Caco-2 (cell line): Measurements from ENCODE around the gene CDC42SE1. TPM values are rescaled to one million over a fixed set of nuclear protein-coding genes. Genes with fewer than 3 reads are reported as not detected.

Experiments used
- BruUV-seq: library from RNA; stranded (reverse); fragments of 400-500 nt; replicated peaks from 2 replicates; lab custom pipeline; 2021; lab: Mats Ljungman, UMichigan
- CTCF ChIA-PET: fragments of 300-600 bp; sonication (Branson Sonifier 250); formaldehyde crosslinking; loops from one replicate; lab custom pipeline; 2022; ENCODE audit warnings: antibody characterized with exemption; lab: Charles Lee
- POLR2A ChIA-PET: fragments of 300-600 bp; sonication (Branson Sonifier 250); formaldehyde crosslinking; loops from one replicate; lab custom pipeline; 2022; ENCODE audit warnings: antibody characterized with exemption; lab: Charles Lee
- DNase-seq, 2 experiments: peaks; one replicate each; pipeline versions ENCODE4 v3.0.0 to v3.0.0-alpha.2; 2020 to 2022
- H3K27me3 ChIP-seq: replicated peaks from 2 replicates; pipeline ENCODE4 v1.6.0; 2011; ENCODE audit warnings: low read length; ENCODE audit not compliant: control insufficient read depth, insufficient read depth
- H3K36me3 ChIP-seq: 2 replicates; pipeline ENCODE4 v1.5.1; 2011; ENCODE audit warnings: low read length; ENCODE audit not compliant: control insufficient read depth, insufficient read depth
- H3K4me1 ChIP-seq: fragments of 250-450 bp; sonication (Bioruptor Pico); 2 replicates; pipeline ENCODE4 v1.5.1; 2020; ENCODE audit warnings: mild to moderate bottlenecking
- H3K4me3 ChIP-seq: 2 replicates; pipeline ENCODE4 v1.5.1; 2011; ENCODE audit warnings: low read depth, mild to moderate bottlenecking, control low read depth, low read length
- H3K9me3 ChIP-seq: fragments of 250-450 bp; sonication (Bioruptor Pico); 2 replicates; pipeline ENCODE4 v1.5.1; 2020; ENCODE audit warnings: mild to moderate bottlenecking, moderate library complexity
- H3K27ac Mint-ChIP-seq: one replicate; pipeline ENCODE4 v1.8.0; 2022; ENCODE audit warnings: mixed read lengths; ENCODE audit not compliant: unreplicated experiment
- H3K27me3 Mint-ChIP-seq: one replicate; pipeline ENCODE4 v1.8.0; 2022; ENCODE audit warnings: mixed read lengths; ENCODE audit not compliant: insufficient read depth, unreplicated experiment
- H3K36me3 Mint-ChIP-seq: one replicate; pipeline ENCODE4 v1.8.0; 2022; ENCODE audit warnings: mild to moderate bottlenecking, mixed read lengths; ENCODE audit not compliant: insufficient read depth, unreplicated experiment
- H3K4me1 Mint-ChIP-seq: one replicate; pipeline ENCODE4 v1.8.0; 2022; ENCODE audit warnings: low read depth, mixed read lengths; ENCODE audit not compliant: unreplicated experiment
- H3K4me3 Mint-ChIP-seq: one replicate; pipeline ENCODE4 v1.8.0; 2022; ENCODE audit warnings: mild to moderate bottlenecking, moderate library complexity, mixed read lengths; ENCODE audit not compliant: unreplicated experiment
- H3K9me3 Mint-ChIP-seq: one replicate; pipeline ENCODE4 v1.8.0; 2022; ENCODE audit warnings: mixed read lengths; ENCODE audit not compliant: unreplicated experiment
- intact Hi-C: fragments of 100-400 bp; cut with micrococcal nuclease; formaldehyde crosslinking; loops from one replicate; pipeline ENCODE4 v1.10.0; 2022; ENCODE audit not compliant: unreplicated experiment
- total RNA-seq: library from RNA; stranded (reverse); gene quantifications from 2 replicates; pipeline ENCODE4 v1.2.3, GENCODE V29; 2022
- TF ChIP-seq, protein P1 (sequence below), 2 experiments: fragments of 200-600 bp in 1 of 2; IDR thresholded peaks; 1 replicate in 1 of 2; 2 replicates in 1 of 2; pipeline versions ENCODE4 v1.5.1 to v1.8.0; 2011 to 2022; ENCODE audit warnings: antibody characterized with exemption in 1 of 2, control low read depth in 1 of 2, inconsistent platforms in 1 of 2, low read depth in 1 of 2, low read length in 1 of 2, mild to moderate bottlenecking in 1 of 2, moderate library complexity in 1 of 2; ENCODE audit not compliant: insufficient read depth in 1 of 2, severe bottlenecking in 1 of 2, unreplicated experiment in 1 of 2

The CDC42SE1 gene
- total RNA-seq, 1 experiment from 2014 or later, result 59.4 TPM

DNA sequence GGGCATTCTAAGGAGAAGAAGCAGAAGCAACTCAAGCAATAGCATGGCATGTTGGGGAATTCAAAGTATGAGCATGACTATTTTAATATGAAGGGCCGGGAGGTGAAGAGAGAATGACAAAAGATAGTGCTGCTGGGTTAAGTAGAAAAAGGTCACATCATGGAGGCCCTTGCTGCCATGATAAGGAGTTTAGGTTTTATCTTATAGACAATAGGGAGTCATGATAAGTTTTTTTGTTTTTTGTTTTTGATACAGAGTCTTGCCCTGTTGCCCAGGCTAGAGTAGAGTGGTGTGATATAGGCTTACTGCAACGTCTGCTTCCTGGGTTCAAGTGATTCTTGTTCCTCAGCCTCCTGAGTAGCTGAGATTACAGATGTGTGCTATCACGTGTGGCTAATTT lies 19.9 kb downstream of the CDC42SE1 start:
- DNase-seq, result no peak
- H3K4me3 Mint-ChIP-seq, result no peak overlapping the region
- H3K27me3 Mint-ChIP-seq, result no peaks in the 10 kb centered on the region
- CTCF ChIA-PET, result interaction anchor here (1.3 kb wide), 1 partner anchor 8 kb away, joined by 3 read pairs; the partner anchor contains the start of gene C1orf56
- intact Hi-C loops, result no loop called here
- H3K9me3 Mint-ChIP-seq, result no peaks in the 10 kb centered on the region
- no peaks in the 10 kb centered on the region for H3K4me1 Mint-ChIP-seq
- POLR2A ChIA-PET, result no interaction called here
- no peak overlapping the region for H3K27ac Mint-ChIP-seq
- TF ChIP-seq, protein P1, sequence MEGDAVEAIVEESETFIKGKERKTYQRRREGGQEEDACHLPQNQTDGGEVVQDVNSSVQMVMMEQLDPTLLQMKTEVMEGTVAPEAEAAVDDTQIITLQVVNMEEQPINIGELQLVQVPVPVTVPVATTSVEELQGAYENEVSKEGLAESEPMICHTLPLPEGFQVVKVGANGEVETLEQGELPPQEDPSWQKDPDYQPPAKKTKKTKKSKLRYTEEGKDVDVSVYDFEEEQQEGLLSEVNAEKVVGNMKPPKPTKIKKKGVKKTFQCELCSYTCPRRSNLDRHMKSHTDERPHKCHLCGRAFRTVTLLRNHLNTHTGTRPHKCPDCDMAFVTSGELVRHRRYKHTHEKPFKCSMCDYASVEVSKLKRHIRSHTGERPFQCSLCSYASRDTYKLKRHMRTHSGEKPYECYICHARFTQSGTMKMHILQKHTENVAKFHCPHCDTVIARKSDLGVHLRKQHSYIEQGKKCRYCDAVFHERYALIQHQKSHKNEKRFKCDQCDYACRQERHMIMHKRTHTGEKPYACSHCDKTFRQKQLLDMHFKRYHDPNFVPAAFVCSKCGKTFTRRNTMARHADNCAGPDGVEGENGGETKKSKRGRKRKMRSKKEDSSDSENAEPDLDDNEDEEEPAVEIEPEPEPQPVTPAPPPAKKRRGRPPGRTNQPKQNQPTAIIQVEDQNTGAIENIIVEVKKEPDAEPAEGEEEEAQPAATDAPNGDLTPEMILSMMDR (IDR thresholded peaks at IDR 0.05; ENCODE audit: insufficient read depth in 1 of 2, low read depth in 1 of 2, low read length in 1 of 2, severe bottlenecking in 1 of 2, unreplicated experiment in 1 of 2), result no peak
- BruUV-seq, result no TSS peak
- H3K36me3 Mint-ChIP-seq, result peaks cover 6% of the 10 kb centered on the region
- Histone ChIP-seq H3K36me3 (no peaks in the 10 kb centered on the region), H3K4me1 (no peaks in the 10 kb centered on the region), H3K27me3 (no peaks in the 10 kb centered on the region), H3K9me3 (no peaks in the 10 kb centered on the region), H3K4me3 (no peak overlapping the region)

DNA sequence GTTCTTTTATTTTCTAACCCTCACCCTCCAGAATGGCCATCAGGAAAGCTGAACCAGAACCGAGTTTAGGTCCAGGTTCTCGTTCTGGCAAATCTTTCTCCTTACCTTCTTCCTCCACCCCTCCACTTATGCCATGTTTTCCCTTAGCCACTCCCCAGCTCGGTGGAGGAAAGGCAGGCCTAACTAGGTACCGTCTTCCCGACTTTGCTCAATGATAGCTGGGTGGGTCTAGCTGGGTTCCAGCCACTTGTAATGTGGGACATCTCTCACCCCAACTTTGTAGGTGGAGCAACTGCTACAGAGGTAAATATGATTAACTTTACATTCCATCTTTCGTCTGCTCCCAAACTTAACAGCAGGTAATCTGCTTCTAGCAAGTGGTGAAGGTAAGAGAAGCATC lies 22.4 kb downstream of the CDC42SE1 start:
- no peak for DNase-seq
- H3K4me1 Mint-ChIP-seq, result no peaks in the 10 kb centered on the region
- no peaks in the 10 kb centered on the region for H3K27me3 Mint-ChIP-seq
- H3K9me3 Mint-ChIP-seq, result no peaks in the 10 kb centered on the region
- TF ChIP-seq, protein P1 (IDR thresholded peaks at IDR 0.05; ENCODE audit: insufficient read depth in 1 of 2, low read depth in 1 of 2, low read length in 1 of 2, severe bottlenecking in 1 of 2, unreplicated experiment in 1 of 2), result no peak
- no peaks in the 10 kb centered on the region; the same call in 1 of the 2 replicates for H3K36me3 ChIP-seq
- no peak overlapping the region for H3K4me3 Mint-ChIP-seq
- H3K4me1 ChIP-seq, result no peaks in the 10 kb centered on the region
- no peaks in the 10 kb centered on the region for H3K9me3 ChIP-seq
- H3K4me3 ChIP-seq, result no peak overlapping the region
- H3K36me3 Mint-ChIP-seq, result peaks cover 18% of the 10 kb centered on the region
- POLR2A ChIA-PET, result no interaction called here
- no peak overlapping the region for H3K27ac Mint-ChIP-seq
- no TSS peak for BruUV-seq
- CTCF ChIA-PET, result no interaction called here
- H3K27me3 ChIP-seq, result no peaks in the 10 kb centered on the region
- intact Hi-C loops, result no loop called here

DNA sequence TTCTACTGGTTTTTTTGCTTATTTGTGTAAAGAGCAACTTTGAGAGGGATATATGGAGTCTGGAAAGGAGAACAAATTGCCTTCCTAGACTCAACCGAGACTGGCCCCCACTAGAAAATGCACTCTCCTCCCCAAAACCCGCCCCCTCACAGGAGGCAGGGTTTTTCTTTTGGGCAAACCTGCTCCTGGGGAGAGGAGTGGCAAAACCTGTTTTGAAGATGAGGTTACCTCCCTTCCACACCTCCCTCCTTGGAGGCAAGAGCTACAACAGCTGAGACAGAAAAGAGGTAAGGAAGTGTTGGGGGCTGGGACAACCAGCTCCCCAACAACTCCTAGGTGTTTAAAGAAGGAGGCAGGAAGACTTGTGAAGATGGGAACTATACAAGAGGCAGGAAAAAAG lies 23.1 kb downstream of the CDC42SE1 start, which contains the start of gene BNIPL:
TSS of gene BNIPL (plus strand) at position 231 of the 400 bp plus-strand sequence. CDS start at position 371, 140 bp downstream.
- no peaks in the 10 kb centered on the region for H3K4me1 Mint-ChIP-seq
- intact Hi-C loops, result no loop called here
- BruUV-seq, result no TSS peak
- Histone ChIP-seq H3K9me3 (no peaks in the 10 kb centered on the region), H3K4me1 (no peaks in the 10 kb centered on the region), H3K27me3 (no peaks in the 10 kb centered on the region), H3K36me3 (no peaks in the 10 kb centered on the region; the same call in 1 of the 2 replicates), H3K4me3 (no peak within 1 kb of the TSS)
- H3K4me3 Mint-ChIP-seq, result no peak within 1 kb of the TSS
- CTCF ChIA-PET, result no interaction called here
- no peaks in the 10 kb centered on the region for H3K9me3 Mint-ChIP-seq
- H3K36me3 Mint-ChIP-seq, result peaks cover 21% of the 10 kb centered on the region
- DNase-seq, result no peak
- TF ChIP-seq, protein P1 (IDR thresholded peaks at IDR 0.05; ENCODE audit: insufficient read depth in 1 of 2, low read depth in 1 of 2, low read length in 1 of 2, severe bottlenecking in 1 of 2, unreplicated experiment in 1 of 2), result no peak
- H3K27me3 Mint-ChIP-seq, result no peaks in the 10 kb centered on the region
- no peak within 1 kb of the TSS for H3K27ac Mint-ChIP-seq
- POLR2A ChIA-PET, result no interaction called here
